ENCODE measurements around the gene SUN1. TPM values are rescaled to one million over a fixed set of nuclear protein-coding genes. Genes with fewer than 3 reads are reported as not detected.

The SUN1 gene
- total RNA-seq, 1 experiment from 2014 or later, result 181 TPM

GRCh38 chr7:855686-856369 is 23.6 kb downstream of the SUN1 start (continued):
- TF ChIP-seq ZBTB33 (IDR thresholded peaks at IDR 0.05; ENCODE audit: extremely low read depth, insufficient replicate concordance, low read length) (no peak), ZFX (IDR thresholded peaks at IDR 0.05) (no peak), ZNF274 (IDR thresholded peaks at IDR 0.05; ENCODE audit: low read depth, low read length) (no peak), RAD21 (IDR thresholded peaks at IDR 0.05; ENCODE audit: low read depth) (no peak)

- no peaks in the 10 kb centered on the region for H3K9me2 ChIP-seq (ENCODE audit: insufficient read depth)
- ATAC-seq (no peak), DNase-seq (ENCODE audit: low read depth, low spot score) (no peak)
- ChIA-PET CTCF (no interaction called here), RAD21 (ENCODE audit: low non-redundant PET in 1 of 2, low total read pairs in 2 of 2, uncharacterized antibody in 2 of 2, unreplicated experiment in 2 of 2) (no interaction called here), POLR2A (no interaction called here)
- H3K4me1 ChIP-seq (ENCODE audit: control insufficient read depth in 1 of 2, insufficient read depth in 2 of 2, low read length in 2 of 2), result no peaks in the 10 kb centered on the region
- H3K4me2 ChIP-seq (ENCODE audit: low read length), result no peak overlapping the region
- H3K27ac ChIP-seq (ENCODE audit: low read depth, low read length), result no peak overlapping the region
- H4K20me1 ChIP-seq (ENCODE audit: insufficient read depth), result no peaks in the 10 kb centered on the region
- H3K4me3 ChIP-seq (replicated peaks in 1 of 2; ENCODE audit: low read depth in 1 of 2, low read length in 2 of 2), result no peak overlapping the region
- no peaks in the 10 kb centered on the region for H3K9me3 ChIP-seq (ENCODE audit: control insufficient read depth in 1 of 2, insufficient read depth in 1 of 2, low read depth in 1 of 2, low read length in 2 of 2)
- no TSS peak for BruUV-seq (replicated peaks)
- intact Hi-C loops (cut with micrococcal nuclease), result no loop called here
- peaks cover 11% of the 10 kb centered on the region; the same call in 1 of the 2 replicates for H3K79me2 ChIP-seq (ENCODE audit: insufficient read depth, low read length)
- H3K36me3 ChIP-seq (ENCODE audit: control insufficient read depth in 1 of 2, insufficient read depth in 2 of 2, low read length in 2 of 2), result peaks cover 29 to 65% of the 10 kb centered on the region in 2 experiments
- H3K27me3 ChIP-seq (ENCODE audit: insufficient read depth, low read length), result no peaks in the 10 kb centered on the region
- H3K9ac ChIP-seq (ENCODE audit: low read length), result no peak overlapping the region
- H2AFZ ChIP-seq (ENCODE audit: low read depth, low read length, poor library complexity, severe bottlenecking), result no peak overlapping the region
- no peak for TF ChIP-seq ZBTB33 (IDR thresholded peaks at IDR 0.05; ENCODE audit: extremely low read depth, insufficient replicate concordance, low read length)
- no peak for TF ChIP-seq TCF7L2 (IDR thresholded peaks at IDR 0.05; ENCODE audit: borderline replicate concordance, extremely low read depth, insufficient read depth, insufficient read length)
- no peak for TF ChIP-seq REST (IDR thresholded peaks at IDR 0.05; ENCODE audit: low read depth)
- TF ChIP-seq SRF (IDR thresholded peaks at IDR 0.05; ENCODE audit: low read depth), result no peak
- TF ChIP-seq SP1 (IDR thresholded peaks at IDR 0.05; ENCODE audit: low read depth), result no peak
- TF ChIP-seq CTCF (IDR thresholded peaks at IDR 0.05 in 2 of 3, conservative IDR thresholded peaks at IDR 0.05 in 1 of 3; ENCODE audit: borderline replicate concordance in 1 of 3, insufficient read depth in 1 of 3, low read depth in 2 of 3, low read length in 2 of 3), result no peak
- TF ChIP-seq EGR1 (IDR thresholded peaks at IDR 0.05; ENCODE audit: low read depth), result no peak
- TF ChIP-seq EZH2phosphoT487 (IDR thresholded peaks at IDR 0.05; ENCODE audit: borderline replicate concordance), result no peak
- TF ChIP-seq FOSL1 (IDR thresholded peaks at IDR 0.05; ENCODE audit: low read depth), result no peak
- TF ChIP-seq POLR2AphosphoS5 (IDR thresholded peaks at IDR 0.05; ENCODE audit: low read depth, low read length), result no peak
- TF ChIP-seq ZFX (IDR thresholded peaks at IDR 0.05), result no peak
Measured at GRCh38 chr7:856444-857095, 24.3 kb downstream of the SUN1 start.
